HCT116 (cell line): ENCODE measurements around the gene KRT74. TPM values are rescaled to one million over a fixed set of nuclear protein-coding genes. Genes with fewer than 3 reads are reported as not detected.

Experiments used
- ATAC-seq: fragments of 200-7000 bp; cut with Tn5 transposase; 2 replicates; pipeline ENCODE4 v1.9.1; 2020; ENCODE audit warnings: mild to moderate bottlenecking, moderate library complexity
- BruUV-seq: library from RNA; stranded (reverse); fragments of 400-500 nt; replicated peaks from 2 replicates; lab custom pipeline; 2021; lab: Mats Ljungman, UMichigan
- CTCF ChIA-PET: fragments of 300-600 bp; sonication (Branson Sonifier 250); formaldehyde crosslinking; loops from one replicate; lab custom pipeline; 2021; ENCODE audit warnings: antibody characterized with exemption; lab: Charles Lee
- POLR2A ChIA-PET: fragments of 300-600, 350-600 bp; sonication (Branson Sonifier 250); formaldehyde crosslinking; loops from one replicate; lab custom pipeline; 2021; ENCODE audit warnings: antibody characterized with exemption; lab: Charles Lee
- RAD21 ChIA-PET, 2 experiments: fragments of 300-600 bp; sonication (Branson Sonifier 250); formaldehyde crosslinking; loops; one replicate each; lab custom pipeline; 2023; ENCODE audit warnings: low total read pairs in 2 of 2; ENCODE audit not compliant: uncharacterized antibody in 2 of 2, unreplicated experiment in 2 of 2, low non-redundant PET in 1 of 2; lab: Charles Lee
- DNase-seq: peaks from one replicate; pipeline ENCODE4 v3.0.0-alpha.2; 2010; ENCODE audit warnings: low read depth, low spot score
- H2AFZ ChIP-seq: fragments of 200-600 bp; shearing (Covaris generic), sonication (generic); 2 replicates; pipeline ENCODE4 v1.6.1; 2017; ENCODE audit warnings: low read depth, mixed run types, mixed read lengths, antibody characterized with exemption, low read length; ENCODE audit not compliant: poor library complexity, severe bottlenecking
- H3K27ac ChIP-seq: 2 replicates; pipeline ENCODE4 v1.5.1; 2012; ENCODE audit warnings: low read depth, low read length
- H3K27me3 ChIP-seq: fragments of 200-600 bp; sonication (generic); 2 replicates; pipeline ENCODE4 v1.6.1; 2016; ENCODE audit warnings: mixed run types, low read length, mixed read lengths; ENCODE audit not compliant: insufficient read depth
- H3K36me3 ChIP-seq, 2 experiments: fragments of 200-500 bp in 1 of 2; fragments of 200-600 bp in 1 of 2; sonication (Bioruptor generic) in 1 of 2; sonication (generic) in 1 of 2; 2 replicates each; pipeline versions ENCODE4 v1.5.1 to v1.6.1; 2014 to 2016; ENCODE audit warnings: low read length in 2 of 2, inconsistent platforms in 1 of 2, mixed read lengths in 1 of 2, mixed run types in 1 of 2; ENCODE audit not compliant: insufficient read depth in 2 of 2, control insufficient read depth in 1 of 2
- H3K4me1 ChIP-seq, 2 experiments: fragments of 200-600 bp in 1 of 2; sonication (generic) in 1 of 2; 2 replicates each; pipeline versions ENCODE4 v1.5.1 to v1.6.1; 2012 to 2017; ENCODE audit warnings: low read length in 2 of 2, inconsistent platforms in 1 of 2, mild to moderate bottlenecking in 1 of 2, mixed read lengths in 1 of 2, mixed run types in 1 of 2, moderate library complexity in 1 of 2; ENCODE audit not compliant: insufficient read depth in 2 of 2, control insufficient read depth in 1 of 2
- H3K4me2 ChIP-seq: fragments of 200-600 bp; sonication (generic); 2 replicates; pipeline ENCODE4 v1.6.1; 2017; ENCODE audit warnings: mixed run types, low read length, mixed read lengths
- H3K4me3 ChIP-seq, 2 experiments: fragments of 200-600 bp in 1 of 2; sonication (generic) in 1 of 2; replicated peaks in 1 of 2; 2 replicates each; pipeline ENCODE4 v1.5.1; 2011 to 2016; ENCODE audit warnings: low read length in 2 of 2, control low read depth in 1 of 2, low read depth in 1 of 2, mild to moderate bottlenecking in 1 of 2, mixed read lengths in 1 of 2, mixed run types in 1 of 2
- H3K79me2 ChIP-seq: fragments of 200-600 bp; sonication (generic); 2 replicates; pipeline ENCODE4 v1.6.1; 2017; ENCODE audit warnings: mild to moderate bottlenecking, mixed run types, low read length, moderate library complexity, mixed read lengths; ENCODE audit not compliant: insufficient read depth
- H3K9ac ChIP-seq: fragments of 200-600 bp; sonication (generic); 2 replicates; pipeline ENCODE4 v1.6.1; 2016; ENCODE audit warnings: low read length, mixed read lengths
- H3K9me2 ChIP-seq: fragments of 200-600 bp; sonication (generic), shearing (Covaris generic); 2 replicates; pipeline ENCODE4 v1.6.1; 2017; ENCODE audit warnings: mixed run types, mild to moderate bottlenecking, moderate library complexity; ENCODE audit not compliant: insufficient read depth
- H3K9me3 ChIP-seq, 2 experiments: fragments of 200-500 bp in 1 of 2; fragments of 200-600 bp in 1 of 2; sonication (Bioruptor generic) in 1 of 2; sonication (generic) in 1 of 2; 2 replicates each; pipeline ENCODE4 v1.6.1; 2014 to 2017; ENCODE audit warnings: low read length in 2 of 2, mixed read lengths in 2 of 2, inconsistent platforms in 1 of 2, low read depth in 1 of 2, mild to moderate bottlenecking in 1 of 2, mixed run types in 1 of 2, moderate library complexity in 1 of 2; ENCODE audit not compliant: control insufficient read depth in 1 of 2, insufficient read depth in 1 of 2
- H4K20me1 ChIP-seq: fragments of 200-600 bp; sonication (generic), shearing (Covaris generic); 2 replicates; pipeline ENCODE4 v1.6.1; 2017; ENCODE audit warnings: mixed run types, mild to moderate bottlenecking, moderate library complexity; ENCODE audit not compliant: insufficient read depth
- ATF3 ChIP-seq: IDR thresholded peaks from 2 replicates; pipeline ENCODE4 v1.6.1; 2012
- CBX3 ChIP-seq: IDR thresholded peaks from 2 replicates; pipeline ENCODE4 v1.6.1; 2012; ENCODE audit warnings: low read depth
- CEBPB ChIP-seq: IDR thresholded peaks from 2 replicates; pipeline ENCODE4 v1.6.1; 2012; ENCODE audit warnings: low read depth
- CTCF ChIP-seq, 3 experiments: fragments of 200-600 bp in 1 of 3; sonication (generic) in 1 of 3; IDR thresholded peaks in 2 of 3; conservative IDR thresholded peaks in 1 of 3; 2 replicates each; pipeline ENCODE4 v1.5.1; 2012 to 2017; ENCODE audit warnings: low read depth in 2 of 3, low read length in 2 of 3, antibody characterized with exemption in 1 of 3, borderline replicate concordance in 1 of 3, control low read depth in 1 of 3, mild to moderate bottlenecking in 1 of 3, mixed read lengths in 1 of 3, mixed run types in 1 of 3, moderate library complexity in 1 of 3; ENCODE audit not compliant: insufficient read depth in 1 of 3
- ELF1 ChIP-seq: IDR thresholded peaks from 2 replicates; pipeline ENCODE4 v1.6.1; 2012; ENCODE audit warnings: low read depth, borderline replicate concordance
- EZH2phosphoT487 ChIP-seq: fragments of 200-600 bp; IDR thresholded peaks from 2 replicates; pipeline ENCODE4 v1.6.1; 2018; ENCODE audit warnings: antibody characterized with exemption, borderline replicate concordance
- MAX ChIP-seq: IDR thresholded peaks from 2 replicates; pipeline ENCODE4 v1.6.1; 2012
- POLR2AphosphoS5 ChIP-seq: IDR thresholded peaks from 2 replicates; pipeline ENCODE4 v1.6.1; 2011; ENCODE audit warnings: mild to moderate bottlenecking, low read depth, low read length, moderate library complexity
- RAD21 ChIP-seq: IDR thresholded peaks from 2 replicates; pipeline ENCODE4 v1.6.1; 2012; ENCODE audit warnings: low read depth, mild to moderate bottlenecking
- REST ChIP-seq: IDR thresholded peaks from 2 replicates; pipeline ENCODE4 v1.6.1; 2012; ENCODE audit warnings: low read depth
- SP1 ChIP-seq: IDR thresholded peaks from 2 replicates; pipeline ENCODE4 v1.6.1; 2012; ENCODE audit warnings: low read depth
- TCF7L2 ChIP-seq: IDR thresholded peaks from 2 replicates; pipeline ENCODE4 v1.7.0; 2011; ENCODE audit warnings: borderline replicate concordance, inconsistent platforms; ENCODE audit not compliant: insufficient read depth, insufficient read length; ENCODE audit errors: extremely low read depth
- YY1 ChIP-seq: IDR thresholded peaks from 2 replicates; pipeline ENCODE4 v1.6.1; 2011; ENCODE audit warnings: low read length, low read depth, moderate library complexity, mild to moderate bottlenecking; ENCODE audit not compliant: insufficient replicate concordance; ENCODE audit errors: extremely low read depth
- ZFX ChIP-seq: fragments of 450-650 bp; IDR thresholded peaks from 2 replicates; pipeline ENCODE4 v1.6.1; 2017
- ZNF274 ChIP-seq: fragments of 200-500 bp; sonication (Bioruptor generic); IDR thresholded peaks from 2 replicates; pipeline ENCODE4 v1.6.1; 2014; ENCODE audit warnings: mild to moderate bottlenecking, low read depth, low read length, inconsistent platforms
- intact Hi-C: fragments of 100-400 bp; cut with micrococcal nuclease; formaldehyde crosslinking; loops from 2 replicates; pipeline ENCODE4 v1.10.0; 2022
- total RNA-seq: library from RNA; stranded (reverse); gene quantifications from one replicate; pipeline ENCODE4 v1.2.1, GENCODE V29; 2021; ENCODE audit not compliant: unreplicated experiment

The KRT74 gene
- total RNA-seq, 1 experiment from 2014 or later: not detected

- no peak for TF ChIP-seq CEBPB
- no peak for TF ChIP-seq RAD21
- TF ChIP-seq ELF1: no peak
- no peak for TF ChIP-seq ZFX
- TF ChIP-seq MAX: no peak
- no peak overlapping the region for H3K4me3 ChIP-seq
- H3K9me3 ChIP-seq: no peaks in the 10 kb centered on the region
- no peaks in the 10 kb centered on the region for H3K27me3 ChIP-seq
- ChIA-PET POLR2A (no interaction called here), CTCF (no interaction called here), RAD21 (no interaction called here)
- H3K27ac ChIP-seq: no peak overlapping the region
- H3K79me2 ChIP-seq: no peaks in the 10 kb centered on the region
- H3K9me2 ChIP-seq: no peaks in the 10 kb centered on the region
- H3K36me3 ChIP-seq: no peaks in the 10 kb centered on the region
- no peaks in the 10 kb centered on the region for H4K20me1 ChIP-seq
- ATAC-seq: no peak
- no peak overlapping the region for H3K9ac ChIP-seq
- H2AFZ ChIP-seq: no peak overlapping the region
- peaks cover 13 to 21% of the 10 kb centered on the region in 2 experiments for H3K4me1 ChIP-seq
- BruUV-seq: no TSS peak
- H3K4me2 ChIP-seq: no peak overlapping the region
- no peak for DNase-seq
- intact Hi-C loops: no loop called here
Measured at GRCh38 chr12:52540531-52540930, 33.1 kb downstream of the KRT74 start.

GRCh38 chr12:52539821-52540173 is 33.8 kb downstream of the KRT74 start:
- TF ChIP-seq POLR2AphosphoS5: no peak
- no peak for TF ChIP-seq YY1
- no peak for TF ChIP-seq CBX3
- TF ChIP-seq MAX: no peak
- TF ChIP-seq ELF1: no peak
- TF ChIP-seq EZH2phosphoT487: no peak
- TF ChIP-seq ATF3: no peak
- TF ChIP-seq CTCF (IDR thresholded peaks at IDR 0.05 in 2 of 3, conservative IDR thresholded peaks at IDR 0.05 in 1 of 3; ENCODE audit: borderline replicate concordance in 1 of 3, insufficient read depth in 1 of 3, low read depth in 2 of 3, low read length in 2 of 3): no peak
- TF ChIP-seq SP1: no peak
- TF ChIP-seq ZNF274: no peak
- TF ChIP-seq TCF7L2: no peak
- TF ChIP-seq CEBPB: no peak
- no peak for TF ChIP-seq REST

More at GRCh38 chr12:52539821-52540173, 33.8 kb downstream of the KRT74 start:
- Histone ChIP-seq H3K9me3 (no peaks in the 10 kb centered on the region), H3K4me3 (no peak overlapping the region), H3K4me1 (peaks cover 13 to 21% of the 10 kb centered on the region in 2 experiments), H4K20me1 (no peaks in the 10 kb centered on the region), H3K27me3 (no peaks in the 10 kb centered on the region), H3K36me3 (no peaks in the 10 kb centered on the region), H3K9ac (no peak overlapping the region), H2AFZ (no peak overlapping the region), H3K9me2 (no peaks in the 10 kb centered on the region), H3K79me2 (no peaks in the 10 kb centered on the region), H3K4me2 (no peak overlapping the region), H3K27ac (no peak overlapping the region)
- ChIA-PET RAD21 (no interaction called here), CTCF (interaction anchor here (1.2 kb wide), 1 partner anchor 340 kb away, joined by 3 read pairs; no protein-coding TSS in a partner anchor), POLR2A (no interaction called here)
- no TSS peak for BruUV-seq
- intact Hi-C loops: no loop called here
- no peak for DNase-seq
- ATAC-seq: no peak
